ENCODE data around the gene TRIM24.

- TF ChIP-seq POLR2A (IDR thresholded peaks at IDR 0.05; ENCODE audit: extremely low read depth, insufficient read length): no peak
- TF ChIP-seq CTCF (IDR thresholded peaks at IDR 0.05; ENCODE audit: low read depth, low read length): no peak
- no peak for TF ChIP-seq MYC (IDR thresholded peaks at IDR 0.05; ENCODE audit: low read depth, low read length)
These were observed 124.2 kb downstream of the TRIM24 start for GRCh38 chr7:138584283-138584682.
